RWPE2 (cell line): Measurements from ENCODE around the gene SEC11A.
"Not testable (repeated sequence)": the region's sequence is repeated elsewhere in the genome, so short reads cannot be mapped to it uniquely, and the experiment has no call there.

Experiments used
- ATAC-seq: fragments of 200-7000 bp; cut with Tn5 transposase; 3 replicates; pipeline ENCODE4 v1.9.1; 2021; ENCODE audit warnings: low read depth
- DNase-seq: peaks from one replicate; pipeline ENCODE4 v3.0.0-alpha.2; 2020; ENCODE audit warnings: low spot score
- H3K27ac ChIP-seq: fragments of 450-650 bp; 2 replicates; pipeline ENCODE4 v1.5.1; 2017; ENCODE audit warnings: mild to moderate bottlenecking; ENCODE audit not compliant: poor library complexity, severe bottlenecking
- H3K27me3 ChIP-seq: fragments of 250-450 bp; sonication (Bioruptor Pico); 2 replicates; pipeline ENCODE4 v1.5.1; 2021; ENCODE audit warnings: mild to moderate bottlenecking, moderate library complexity; ENCODE audit not compliant: insufficient read depth, poor library complexity, severe bottlenecking
- H3K36me3 ChIP-seq: fragments of 250-450 bp; sonication (Bioruptor Pico); 2 replicates; pipeline ENCODE4 v1.5.1; 2020; ENCODE audit warnings: low read depth, mild to moderate bottlenecking, moderate library complexity
- H3K4me1 ChIP-seq: fragments of 250-450 bp; sonication (Bioruptor Pico); 2 replicates; pipeline ENCODE4 v1.5.1; 2021; ENCODE audit warnings: mild to moderate bottlenecking, moderate library complexity; ENCODE audit not compliant: insufficient read depth, poor library complexity, severe bottlenecking
- H3K4me3 ChIP-seq: fragments of 250-450 bp; sonication (Bioruptor Pico); 2 replicates; pipeline ENCODE4 v1.5.1; 2021; ENCODE audit warnings: mild to moderate bottlenecking, moderate library complexity; ENCODE audit not compliant: severe bottlenecking
- H3K9me3 ChIP-seq: fragments of 250-450 bp; sonication (Bioruptor Pico); 2 replicates; pipeline ENCODE4 v1.5.1; 2021; ENCODE audit warnings: mild to moderate bottlenecking, moderate library complexity; ENCODE audit not compliant: severe bottlenecking
- TF ChIP-seq, protein P1 (sequence below): fragments of 450-650 bp; IDR thresholded peaks from one replicate; pipeline ENCODE4 v1.5.1; 2017; ENCODE audit warnings: mild to moderate bottlenecking, moderate library complexity; ENCODE audit not compliant: poor library complexity, severe bottlenecking

Gene SEC11A

DNA sequence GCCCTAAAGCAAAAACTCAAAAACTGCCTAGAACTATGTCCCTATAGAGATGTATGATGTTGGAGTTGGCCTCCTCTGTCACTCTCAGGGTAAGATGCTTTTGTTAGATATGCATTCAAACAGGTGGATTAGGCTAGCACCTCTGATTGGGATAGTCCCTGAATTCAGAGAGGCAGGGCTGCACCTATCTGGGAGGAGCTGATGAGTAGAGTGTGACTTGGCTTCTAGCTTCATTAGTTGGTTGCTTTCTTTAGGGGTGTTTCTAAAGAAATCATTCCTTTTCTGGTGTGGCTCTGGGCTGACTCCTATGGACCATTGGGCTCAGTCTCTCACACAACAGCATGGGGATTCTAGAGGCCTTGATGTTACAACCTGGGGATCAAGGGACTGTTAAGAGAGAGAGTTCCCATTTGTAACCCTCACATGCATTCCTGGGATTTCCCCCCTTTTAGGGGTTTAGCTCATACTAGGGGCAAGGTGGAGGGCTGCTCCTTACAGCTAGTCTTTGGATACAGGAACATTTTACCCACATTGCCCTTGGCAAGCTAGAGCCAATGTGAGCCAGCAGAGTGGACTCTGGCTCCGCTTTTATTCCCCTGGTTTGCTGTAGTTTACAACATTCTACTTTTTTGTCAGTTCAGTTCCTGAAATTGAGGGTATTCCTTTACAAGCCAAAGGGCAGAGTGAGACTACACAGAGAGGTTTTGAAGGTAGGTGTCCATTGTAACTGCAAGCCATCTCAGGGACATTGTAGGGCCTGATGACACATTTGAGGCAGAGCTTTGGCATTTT lies 40.0 kb upstream of the SEC11A start:
- Histone ChIP-seq H3K27ac (no peak overlapping the region), H3K4me3 (no peak overlapping the region), H3K4me1 (no peaks in the 10 kb centered on the region), H3K36me3 (peaks cover 15% of the 10 kb centered on the region), H3K27me3 (no peaks in the 10 kb centered on the region), H3K9me3 (no peaks in the 10 kb centered on the region)
- ATAC-seq = peak; percentile 30; the same call in 2 of the 3 replicates
- TF ChIP-seq, protein P1, sequence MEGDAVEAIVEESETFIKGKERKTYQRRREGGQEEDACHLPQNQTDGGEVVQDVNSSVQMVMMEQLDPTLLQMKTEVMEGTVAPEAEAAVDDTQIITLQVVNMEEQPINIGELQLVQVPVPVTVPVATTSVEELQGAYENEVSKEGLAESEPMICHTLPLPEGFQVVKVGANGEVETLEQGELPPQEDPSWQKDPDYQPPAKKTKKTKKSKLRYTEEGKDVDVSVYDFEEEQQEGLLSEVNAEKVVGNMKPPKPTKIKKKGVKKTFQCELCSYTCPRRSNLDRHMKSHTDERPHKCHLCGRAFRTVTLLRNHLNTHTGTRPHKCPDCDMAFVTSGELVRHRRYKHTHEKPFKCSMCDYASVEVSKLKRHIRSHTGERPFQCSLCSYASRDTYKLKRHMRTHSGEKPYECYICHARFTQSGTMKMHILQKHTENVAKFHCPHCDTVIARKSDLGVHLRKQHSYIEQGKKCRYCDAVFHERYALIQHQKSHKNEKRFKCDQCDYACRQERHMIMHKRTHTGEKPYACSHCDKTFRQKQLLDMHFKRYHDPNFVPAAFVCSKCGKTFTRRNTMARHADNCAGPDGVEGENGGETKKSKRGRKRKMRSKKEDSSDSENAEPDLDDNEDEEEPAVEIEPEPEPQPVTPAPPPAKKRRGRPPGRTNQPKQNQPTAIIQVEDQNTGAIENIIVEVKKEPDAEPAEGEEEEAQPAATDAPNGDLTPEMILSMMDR = no peak
- DNase-seq = no peak

DNA sequence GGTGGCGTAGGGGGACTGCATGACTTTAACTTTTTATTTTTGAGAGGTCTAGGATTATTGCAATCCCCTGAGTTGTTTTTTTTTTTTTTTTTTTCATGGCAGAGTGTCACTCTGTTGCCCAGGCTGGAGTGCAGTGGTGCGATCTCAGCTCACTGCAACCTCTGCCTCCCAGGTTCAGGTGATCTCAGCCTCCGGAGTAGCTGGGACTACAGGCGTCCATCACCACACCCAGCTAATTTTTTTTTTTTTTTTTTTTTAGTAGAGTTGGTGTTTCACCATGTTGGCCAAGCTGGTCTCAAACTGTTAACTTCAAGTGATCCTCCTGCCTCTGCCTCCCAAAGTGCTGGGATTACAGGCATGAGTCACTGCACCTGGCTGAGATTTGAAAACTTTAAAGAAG lies 39.0 kb upstream of the SEC11A start:
- not testable (repeated sequence) for DNase-seq, H3K27me3 ChIP-seq, ATAC-seq, H3K4me1 ChIP-seq, H3K9me3 ChIP-seq, H3K27ac ChIP-seq, H3K4me3 ChIP-seq
- peaks cover 15% of the 10 kb centered on the region for H3K36me3 ChIP-seq

DNA sequence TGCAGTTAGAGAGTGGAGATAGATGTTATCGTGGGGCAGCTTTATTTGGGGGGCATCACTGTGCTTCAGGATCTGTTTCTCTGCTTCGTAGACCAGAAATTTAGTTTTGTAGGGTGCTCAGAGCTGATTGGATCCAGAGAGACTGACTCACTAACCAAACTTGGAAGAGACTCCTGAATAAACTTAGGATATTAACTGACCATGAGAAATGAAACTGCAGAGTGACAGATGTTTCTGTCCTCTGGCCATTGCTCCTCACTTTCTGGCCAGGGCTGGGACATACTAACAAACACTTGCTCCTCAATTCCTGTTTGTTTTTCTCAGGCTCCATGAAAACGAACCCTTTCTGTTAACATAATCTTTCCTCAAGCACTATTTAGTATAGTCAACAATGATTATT lies 36.8 kb upstream of the SEC11A start:
- peaks cover 15% of the 10 kb centered on the region for H3K36me3 ChIP-seq
- no peaks in the 10 kb centered on the region for H3K27me3 ChIP-seq
- TF ChIP-seq, protein P1 = no peak
- no peak overlapping the region for H3K27ac ChIP-seq
- peaks cover 10% of the 10 kb centered on the region for H3K4me1 ChIP-seq
- ATAC-seq = no peak
- no peak for DNase-seq
- H3K9me3 ChIP-seq = no peaks in the 10 kb centered on the region
- no peak overlapping the region for H3K4me3 ChIP-seq

DNA sequence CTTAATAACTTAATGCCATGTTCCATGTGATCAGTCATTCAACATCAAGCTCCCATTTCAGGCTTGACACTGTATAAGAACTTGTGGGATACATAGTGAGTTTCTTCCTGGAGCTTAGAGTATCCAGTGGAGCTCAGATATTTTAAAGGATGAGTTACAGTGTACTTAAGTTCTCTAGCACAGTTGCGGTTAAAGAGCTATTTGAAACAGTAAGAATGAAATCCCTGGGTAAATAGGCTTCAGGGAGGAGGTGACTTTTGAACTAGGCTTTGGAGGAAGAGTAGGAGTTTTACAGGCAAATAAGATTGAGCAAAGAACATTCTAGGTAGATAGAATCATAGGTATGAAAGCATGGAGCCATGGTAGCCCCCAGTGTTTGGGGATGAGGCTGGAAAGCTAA lies 36.3 kb upstream of the SEC11A start:
- Histone ChIP-seq H3K36me3 (peaks cover 15% of the 10 kb centered on the region), H3K4me1 (peaks cover 10% of the 10 kb centered on the region), H3K9me3 (no peaks in the 10 kb centered on the region), H3K27me3 (no peaks in the 10 kb centered on the region), H3K27ac (no peak overlapping the region), H3K4me3 (no peak overlapping the region)
- ATAC-seq = no peak
- TF ChIP-seq, protein P1 = no peak
- no peak for DNase-seq

- H3K4me1 ChIP-seq = peaks cover 10% of the 10 kb centered on the region
- not testable (repeated sequence) for H3K27me3 ChIP-seq, ATAC-seq, H3K9me3 ChIP-seq, H3K27ac ChIP-seq, DNase-seq, H3K4me3 ChIP-seq
- H3K36me3 ChIP-seq = peaks cover 15% of the 10 kb centered on the region
Measured at GRCh38 chr15:84751721-84752120, 35.8 kb upstream of the SEC11A start.

DNA sequence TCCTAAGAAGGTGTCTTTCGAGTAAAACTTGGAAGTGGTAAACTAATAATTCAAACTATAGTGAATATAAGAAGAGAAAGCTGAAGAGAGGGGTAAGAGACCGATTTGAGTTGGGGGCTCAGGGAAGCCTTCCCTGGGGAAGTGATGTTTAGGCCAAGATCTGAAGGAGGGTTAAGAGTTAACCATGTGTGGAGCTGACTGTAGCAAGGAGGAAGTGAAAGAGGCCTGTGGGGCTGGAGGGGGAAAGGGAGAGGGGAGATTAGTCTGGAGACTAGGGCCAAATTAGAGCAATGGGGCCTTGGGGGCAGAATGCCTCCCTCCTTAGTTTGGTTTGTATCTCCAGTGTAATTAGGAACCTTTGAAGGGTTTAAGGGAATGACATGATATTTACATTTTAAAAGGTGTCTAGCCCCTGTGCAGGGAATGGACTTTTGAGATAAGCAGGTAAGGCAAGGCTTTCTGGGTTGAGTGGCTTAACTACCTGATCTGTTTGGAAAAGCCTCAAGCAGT lies 34.7 kb upstream of the SEC11A start:
- Histone ChIP-seq H3K9me3 (no peaks in the 10 kb centered on the region), H3K27me3 (no peaks in the 10 kb centered on the region), H3K36me3 (peaks cover 15% of the 10 kb centered on the region), H3K27ac (no peak overlapping the region), H3K4me1 (peaks cover 10% of the 10 kb centered on the region), H3K4me3 (no peak overlapping the region)
- ATAC-seq (no peak), DNase-seq (no peak)
- TF ChIP-seq, protein P1 = no peak
